Right atrium auricular region (tissue), 2 donors: ENCODE data around the gene SEMA4D. TPM values are rescaled to one million over a fixed set of nuclear protein-coding genes. Genes with fewer than 3 reads are reported as not detected.

Experiments
- DNase-seq: peaks from one replicate; pipeline ENCODE4 v3.0.0-alpha.2; 2019; ENCODE audit warnings: low spot score
- H3K27ac ChIP-seq, 2 donors: fragments of 200-600 bp; sonication (generic); 1 replicate in 1 of 2; 2 replicates in 1 of 2; pipeline ENCODE4 v1.5.1; 2016 to 2019
- H3K27me3 ChIP-seq, 2 donors: fragments of 200-600 bp; sonication (generic); one replicate each; pipeline versions ENCODE4 v1.5.1 to v1.6.0; 2017 to 2019
- H3K36me3 ChIP-seq: fragments of 200-600 bp; sonication (generic); one replicate; pipeline ENCODE4 v1.5.1; 2016
- H3K4me1 ChIP-seq, 2 donors: fragments of 200-600 bp; sonication (generic); one replicate each; pipeline versions ENCODE4 v1.5.1 to v1.6.0; 2017 to 2019
- H3K4me3 ChIP-seq, 2 donors: fragments of 200-600 bp; sonication (generic); 1 replicate in 1 of 2; 2 replicates in 1 of 2; pipeline ENCODE4 v1.5.1; 2017 to 2019; ENCODE audit warnings: mild to moderate bottlenecking in 1 of 2, moderate library complexity in 1 of 2
- H3K9me3 ChIP-seq, 2 donors: fragments of 200-600 bp; sonication (generic); one replicate each; pipeline ENCODE4 v1.5.1; 2019
- total RNA-seq, 2 donors: library from RNA; depleted of rRNA; stranded (reverse); fragments of >200 nt; gene quantifications; one replicate each; pipeline ENCODE4 v1.1.0, GENCODE V29; 2016
- TF ChIP-seq, protein P1 (sequence below), 2 donors: fragments of 200-600 bp; sonication (generic); IDR thresholded peaks; one replicate each; pipeline ENCODE4 v1.5.1; 2019; ENCODE audit warnings: antibody characterized with exemption in 2 of 2

Gene SEMA4D
- total RNA-seq, 2 donors from 2014 or later: 14.6 to 22.1 TPM

DNA sequence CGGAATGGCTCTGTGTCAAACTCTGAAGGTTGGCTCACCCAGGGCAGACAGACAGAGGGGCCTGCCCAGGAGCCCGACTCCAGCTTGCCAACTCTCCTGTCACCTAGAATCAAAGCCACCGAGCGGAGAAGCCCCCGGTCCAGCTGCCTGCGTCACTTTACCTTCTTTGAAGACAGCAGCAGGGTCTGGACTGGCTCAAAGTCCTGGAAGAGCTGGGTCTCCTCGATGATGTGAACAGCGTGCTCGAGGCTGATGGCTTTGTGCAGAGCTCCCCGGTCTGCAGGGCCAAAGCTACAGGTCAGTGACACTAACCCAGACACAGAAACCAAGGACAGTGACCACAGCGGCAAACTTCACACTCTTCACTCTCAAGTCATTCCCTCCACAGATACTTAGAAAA, 111.7 kb downstream of the SEMA4D start:
- Histone ChIP-seq H3K27me3 (no peaks in the 10 kb centered on the region), H3K27ac (no peak overlapping the region), H3K9me3 (no peaks in the 10 kb centered on the region), H3K36me3 (peaks cover 25% of the 10 kb centered on the region), H3K4me1 (peaks cover 0 to 4% of the 10 kb centered on the region in 2 donors), H3K4me3 (no peak overlapping the region)
- TF ChIP-seq, protein P1, sequence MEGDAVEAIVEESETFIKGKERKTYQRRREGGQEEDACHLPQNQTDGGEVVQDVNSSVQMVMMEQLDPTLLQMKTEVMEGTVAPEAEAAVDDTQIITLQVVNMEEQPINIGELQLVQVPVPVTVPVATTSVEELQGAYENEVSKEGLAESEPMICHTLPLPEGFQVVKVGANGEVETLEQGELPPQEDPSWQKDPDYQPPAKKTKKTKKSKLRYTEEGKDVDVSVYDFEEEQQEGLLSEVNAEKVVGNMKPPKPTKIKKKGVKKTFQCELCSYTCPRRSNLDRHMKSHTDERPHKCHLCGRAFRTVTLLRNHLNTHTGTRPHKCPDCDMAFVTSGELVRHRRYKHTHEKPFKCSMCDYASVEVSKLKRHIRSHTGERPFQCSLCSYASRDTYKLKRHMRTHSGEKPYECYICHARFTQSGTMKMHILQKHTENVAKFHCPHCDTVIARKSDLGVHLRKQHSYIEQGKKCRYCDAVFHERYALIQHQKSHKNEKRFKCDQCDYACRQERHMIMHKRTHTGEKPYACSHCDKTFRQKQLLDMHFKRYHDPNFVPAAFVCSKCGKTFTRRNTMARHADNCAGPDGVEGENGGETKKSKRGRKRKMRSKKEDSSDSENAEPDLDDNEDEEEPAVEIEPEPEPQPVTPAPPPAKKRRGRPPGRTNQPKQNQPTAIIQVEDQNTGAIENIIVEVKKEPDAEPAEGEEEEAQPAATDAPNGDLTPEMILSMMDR (IDR thresholded peaks at IDR 0.05): no peak
- no peak for DNase-seq

DNA sequence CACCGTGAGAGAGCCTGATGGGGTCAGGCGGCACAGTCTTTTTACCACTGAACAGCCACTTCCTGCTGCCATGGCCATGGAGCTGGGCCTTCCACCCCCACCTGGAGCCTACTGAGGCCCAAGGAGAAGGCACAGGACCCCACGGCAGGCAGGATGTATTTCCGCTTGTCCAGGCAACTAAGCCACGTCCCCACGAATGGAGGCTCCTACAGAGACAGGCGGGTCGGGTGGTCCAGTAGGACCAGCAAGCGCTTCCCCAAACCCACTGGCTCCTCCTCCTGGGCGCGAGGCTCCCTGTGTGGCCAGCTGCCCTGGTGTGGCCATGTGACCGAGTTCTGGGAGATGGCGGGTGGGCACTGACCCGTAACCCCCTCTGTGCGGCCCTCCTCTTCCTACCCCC, 113.1 kb downstream of the SEMA4D start:
- peaks cover 11% of the 10 kb centered on the region for H3K36me3 ChIP-seq
- TF ChIP-seq, protein P1 (IDR thresholded peaks at IDR 0.05): no peak

DNA sequence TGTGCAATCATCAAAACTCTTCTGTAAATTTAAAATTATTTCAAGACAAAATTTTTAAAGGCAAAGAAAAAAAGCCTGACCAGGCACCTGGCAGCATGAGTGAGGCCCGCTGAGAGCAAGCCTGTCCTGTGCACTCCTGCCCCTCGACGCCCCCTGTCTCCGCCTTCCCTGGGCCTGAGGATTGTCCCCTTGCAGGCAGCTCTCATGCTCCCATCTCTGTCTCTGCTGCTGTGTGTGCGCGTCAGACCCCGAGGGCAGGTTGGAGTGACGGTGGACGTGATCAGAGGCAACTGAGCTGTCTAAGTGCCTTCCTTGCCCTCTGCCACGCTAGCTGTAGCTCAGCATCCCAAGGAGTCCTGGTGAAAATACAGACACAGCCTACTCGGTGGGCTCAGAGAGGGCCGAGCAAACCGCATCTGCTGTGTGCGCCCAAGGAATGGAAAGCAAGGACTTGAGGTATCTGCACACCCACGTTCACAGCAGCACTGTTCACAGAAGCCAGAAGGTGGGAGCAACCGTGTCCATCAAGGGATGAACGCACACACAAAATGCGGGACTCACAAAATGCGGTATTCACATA, 114.1 kb downstream of the SEMA4D start:
- Histone ChIP-seq H3K36me3 (peaks cover 12% of the 10 kb centered on the region), H3K4me1 (peaks cover 0 to 4% of the 10 kb centered on the region in 2 donors), H3K27me3 (no peaks in the 10 kb centered on the region), H3K9me3 (no peaks in the 10 kb centered on the region), H3K27ac (no peak overlapping the region), H3K4me3 (no peak overlapping the region)
- no peak for DNase-seq
- TF ChIP-seq, protein P1 (IDR thresholded peaks at IDR 0.05): no peak

More for the DNA sequence above, 113.1 kb downstream of the SEMA4D start:
- Histone ChIP-seq H3K27ac (no peak overlapping the region), H3K4me1 (peaks cover 0 to 4% of the 10 kb centered on the region in 2 donors), H3K9me3 (no peaks in the 10 kb centered on the region), H3K27me3 (no peaks in the 10 kb centered on the region), H3K4me3 (no peak overlapping the region)
- DNase-seq: no peak

DNA sequence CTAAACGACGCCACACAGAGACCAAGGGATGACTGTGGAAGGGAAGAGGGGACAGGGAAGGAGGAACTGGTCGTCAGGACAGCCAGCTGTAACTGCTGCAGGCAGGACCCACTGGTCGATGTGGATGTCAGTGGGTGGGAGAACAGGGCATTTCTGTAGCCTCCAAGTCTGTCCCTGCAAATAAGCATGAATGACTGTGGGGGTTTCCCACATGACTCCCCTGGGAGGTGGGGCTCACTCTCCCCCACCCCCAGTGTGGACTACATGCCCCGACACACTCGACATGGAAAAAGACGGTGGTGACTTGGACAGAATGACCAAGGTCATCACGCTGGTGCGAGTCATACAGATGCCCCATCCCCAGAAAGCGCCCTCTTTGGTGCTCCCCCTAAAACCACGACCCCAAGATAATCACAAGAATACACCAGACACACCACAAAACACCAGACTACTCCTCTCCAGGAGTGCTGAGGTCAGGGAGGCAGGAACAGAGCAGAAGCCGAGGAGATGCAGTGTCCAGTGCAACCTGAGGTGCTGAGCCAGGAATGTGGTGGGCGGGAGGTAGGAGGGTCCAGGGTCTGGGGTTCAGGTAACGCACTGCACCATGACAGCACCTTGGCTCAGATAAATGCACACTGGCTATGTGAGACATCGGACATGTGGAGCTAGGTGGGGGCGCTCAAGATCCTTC, 114.7 kb downstream of the SEMA4D start:
- TF ChIP-seq, protein P1 (IDR thresholded peaks at IDR 0.05): no peak
- DNase-seq: no peak
- Histone ChIP-seq H3K9me3 (no peaks in the 10 kb centered on the region), H3K4me1 (peaks cover 0 to 4% of the 10 kb centered on the region in 2 donors), H3K36me3 (peaks cover 12% of the 10 kb centered on the region), H3K27me3 (no peaks in the 10 kb centered on the region), H3K27ac (no peak overlapping the region), H3K4me3 (no peak overlapping the region)

DNA sequence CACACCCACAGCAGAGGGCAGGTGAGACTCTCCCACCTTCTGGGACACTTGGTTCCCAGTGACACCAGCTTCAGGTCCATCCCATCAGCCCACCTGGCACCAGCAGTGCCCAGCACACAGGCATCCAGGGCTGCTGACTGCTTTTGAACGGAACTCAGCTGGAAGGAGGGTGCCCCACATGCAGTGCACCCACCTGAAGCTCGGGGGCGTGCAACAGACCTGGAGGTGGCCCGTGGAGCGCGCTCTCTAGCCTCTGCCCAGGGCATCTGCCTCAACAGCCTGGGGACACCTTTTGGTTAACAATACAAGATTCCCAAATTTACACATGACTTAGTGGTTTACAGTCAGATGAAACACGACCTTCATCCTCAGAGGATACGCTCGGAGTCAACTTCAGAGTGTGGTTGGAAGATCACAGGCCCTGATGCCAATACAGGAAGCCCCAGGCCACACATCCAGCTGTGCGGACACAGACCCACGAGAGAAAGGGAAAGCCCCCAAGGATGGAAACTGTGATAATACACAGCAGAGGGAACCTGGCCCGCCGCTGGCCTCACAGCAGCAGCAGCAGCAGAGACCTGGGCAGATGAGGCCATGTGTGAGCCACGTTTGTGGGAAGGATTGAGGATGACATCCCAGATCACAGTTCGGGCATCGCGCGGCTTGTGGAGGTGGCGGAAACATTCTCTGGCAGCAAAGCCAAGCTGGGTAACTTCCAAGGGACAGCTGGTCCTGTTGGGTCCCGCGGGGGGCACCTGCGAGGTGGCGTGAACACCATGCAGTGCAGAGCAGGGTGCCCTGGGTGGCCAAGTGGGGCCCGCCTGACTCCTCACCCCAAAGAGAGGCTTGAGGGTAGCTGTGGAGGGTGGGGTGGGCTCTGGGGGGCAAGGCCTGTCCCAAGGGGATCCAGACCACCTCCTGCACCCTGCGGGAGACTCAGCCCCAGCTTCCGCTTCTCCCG, 115.6 kb downstream of the SEMA4D start:
- DNase-seq: no peak
- Histone ChIP-seq H3K9me3 (no peaks in the 10 kb centered on the region), H3K4me3 (no peak overlapping the region), H3K27ac (no peak overlapping the region), H3K4me1 (no peaks in the 10 kb centered on the region), H3K36me3 (peaks cover 12% of the 10 kb centered on the region), H3K27me3 (no peaks in the 10 kb centered on the region)
- TF ChIP-seq, protein P1 (IDR thresholded peaks at IDR 0.05): no peak
